ENCODE measurements around the gene NAA38.

DNA sequence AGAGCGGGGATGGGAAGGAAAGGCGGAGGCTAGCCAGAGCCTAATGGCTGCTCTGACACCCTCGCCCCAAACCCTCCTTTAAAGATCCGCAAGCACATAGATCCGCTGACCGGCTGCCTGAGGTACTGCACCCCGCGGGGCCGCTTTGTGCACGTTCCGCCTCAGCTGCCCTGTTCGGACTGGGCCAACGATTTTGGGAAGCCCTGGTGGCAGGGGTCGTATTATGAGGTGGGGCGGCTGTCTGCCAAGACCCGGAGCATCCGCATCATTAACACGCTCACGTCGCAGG, 1.1 kb upstream of the NAA38 start:
- TF ChIP-seq, protein P1, sequence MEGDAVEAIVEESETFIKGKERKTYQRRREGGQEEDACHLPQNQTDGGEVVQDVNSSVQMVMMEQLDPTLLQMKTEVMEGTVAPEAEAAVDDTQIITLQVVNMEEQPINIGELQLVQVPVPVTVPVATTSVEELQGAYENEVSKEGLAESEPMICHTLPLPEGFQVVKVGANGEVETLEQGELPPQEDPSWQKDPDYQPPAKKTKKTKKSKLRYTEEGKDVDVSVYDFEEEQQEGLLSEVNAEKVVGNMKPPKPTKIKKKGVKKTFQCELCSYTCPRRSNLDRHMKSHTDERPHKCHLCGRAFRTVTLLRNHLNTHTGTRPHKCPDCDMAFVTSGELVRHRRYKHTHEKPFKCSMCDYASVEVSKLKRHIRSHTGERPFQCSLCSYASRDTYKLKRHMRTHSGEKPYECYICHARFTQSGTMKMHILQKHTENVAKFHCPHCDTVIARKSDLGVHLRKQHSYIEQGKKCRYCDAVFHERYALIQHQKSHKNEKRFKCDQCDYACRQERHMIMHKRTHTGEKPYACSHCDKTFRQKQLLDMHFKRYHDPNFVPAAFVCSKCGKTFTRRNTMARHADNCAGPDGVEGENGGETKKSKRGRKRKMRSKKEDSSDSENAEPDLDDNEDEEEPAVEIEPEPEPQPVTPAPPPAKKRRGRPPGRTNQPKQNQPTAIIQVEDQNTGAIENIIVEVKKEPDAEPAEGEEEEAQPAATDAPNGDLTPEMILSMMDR (IDR thresholded peaks at IDR 0.05): no peak
- TF ChIP-seq EZH2 (IDR thresholded peaks at IDR 0.05; ENCODE audit: borderline replicate concordance, insufficient read depth, low read depth, low read length, poor library complexity, severe bottlenecking): no peak

All from B cell (primary cell).